Endothelial cell of umbilical vein (primary cell): ENCODE data around the gene OR5B17. TPM values are rescaled to one million over a fixed set of nuclear protein-coding genes. Genes with fewer than 3 reads are reported as not detected.

Experiments used
- BruUV-seq: library from RNA; stranded (reverse); fragments of 400-500 nt; replicated peaks from 2 replicates; lab custom pipeline; 2021; lab: Mats Ljungman, UMichigan
- CTCF ChIA-PET: fragments of 300-600, 350-600 bp; sonication (Branson Sonifier 250); formaldehyde crosslinking; loops from one replicate; lab custom pipeline; 2021; ENCODE audit warnings: antibody characterized with exemption, inconsistent platforms; lab: Charles Lee
- POLR2A ChIA-PET: fragments of 300-600, 350-600 bp; sonication (Branson Sonifier 250); formaldehyde crosslinking; loops from one replicate; lab custom pipeline; 2021; ENCODE audit warnings: antibody characterized with exemption, inconsistent platforms; lab: Charles Lee
- DNase-seq: peaks from one replicate; pipeline ENCODE4 v3.0.0-alpha.2; 2011; ENCODE audit warnings: low read depth, low spot score
- FAIRE-seq: peaks from 2 replicates; lab custom pipeline; 2011; peaks lifted over from hg19 to GRCh38; lab: Jason Lieb, UNC
- H2AFZ ChIP-seq: 2 replicates; pipeline ENCODE4 v1.6.0; 2012; ENCODE audit warnings: low read depth, low read length, control low read depth, inconsistent platforms
- H3K27ac ChIP-seq: 2 replicates; pipeline ENCODE4 v1.5.1; 2011; ENCODE audit warnings: low read depth, mild to moderate bottlenecking, control low read depth, low read length, moderate library complexity; ENCODE audit not compliant: insufficient read depth
- H3K27me3 ChIP-seq, 2 experiments: 2 replicates each; pipeline versions ENCODE4 v1.6.0 to v1.6.1; 2011; ENCODE audit warnings: low read length in 2 of 2, mixed read lengths in 1 of 2; ENCODE audit not compliant: control insufficient read depth in 2 of 2, insufficient read depth in 2 of 2
- H3K36me3 ChIP-seq, 2 experiments: 2 replicates in 1 of 2; 3 replicates in 1 of 2; pipeline ENCODE4 v1.5.1; 2011; ENCODE audit warnings: low read length in 2 of 2, mild to moderate bottlenecking in 1 of 2, moderate library complexity in 1 of 2; ENCODE audit not compliant: control insufficient read depth in 2 of 2, insufficient read depth in 2 of 2; ENCODE audit errors: extremely low read depth in 1 of 2
- H3K4me1 ChIP-seq: 3 replicates; pipeline ENCODE4 v1.5.1; 2011; ENCODE audit warnings: mild to moderate bottlenecking, low read length; ENCODE audit not compliant: control insufficient read depth, insufficient read depth; ENCODE audit errors: extremely low read depth
- H3K4me2 ChIP-seq: 2 replicates; pipeline ENCODE4 v1.6.1; 2011; ENCODE audit warnings: low read length, control low read depth, mixed read lengths; ENCODE audit not compliant: insufficient read depth
- H3K4me3 ChIP-seq, 3 experiments: fragments of 200-600 bp in 1 of 3; sonication (generic), shearing (Covaris generic) in 1 of 3; replicated peaks in 1 of 3; 2 replicates each; pipeline ENCODE4 v1.5.1; 2011 to 2016; ENCODE audit warnings: control low read depth in 3 of 3, low read length in 3 of 3, mild to moderate bottlenecking in 2 of 3, inconsistent platforms in 1 of 3, low read depth in 1 of 3, moderate library complexity in 1 of 3; ENCODE audit not compliant: insufficient read depth in 1 of 3
- H3K79me2 ChIP-seq: 2 replicates; pipeline ENCODE4 v1.6.0; 2012; ENCODE audit warnings: low read length, inconsistent platforms; ENCODE audit not compliant: control insufficient read depth, insufficient read depth
- H3K9ac ChIP-seq: replicated peaks from 2 replicates; pipeline ENCODE3; 2011; ENCODE audit warnings: low read length, control low read depth; ENCODE audit not compliant: insufficient read depth; ENCODE audit errors: extremely low read depth
- H3K9me1 ChIP-seq: replicated peaks from 3 replicates; pipeline ENCODE4 v1.6.0; 2011; ENCODE audit warnings: mild to moderate bottlenecking, low read length; ENCODE audit not compliant: control insufficient read depth, insufficient read depth; ENCODE audit errors: extremely low read depth
- H3K9me3 ChIP-seq: replicated peaks from 2 replicates; pipeline ENCODE4 v1.5.1; 2012; ENCODE audit warnings: low read length, inconsistent platforms; ENCODE audit not compliant: control insufficient read depth, insufficient read depth
- H4K20me1 ChIP-seq: replicated peaks from 2 replicates; pipeline ENCODE3; 2011; ENCODE audit warnings: mild to moderate bottlenecking, low read length; ENCODE audit not compliant: control insufficient read depth, insufficient read depth; ENCODE audit errors: extremely low read depth
- EZH2 ChIP-seq: IDR thresholded peaks from 2 replicates; pipeline ENCODE4 v1.6.1; 2012; ENCODE audit warnings: borderline replicate concordance, low read depth, mild to moderate bottlenecking, moderate library complexity, low read length, inconsistent platforms; ENCODE audit not compliant: severe bottlenecking
- FOS ChIP-seq: IDR thresholded peaks from 2 replicates; pipeline ENCODE4 v1.6.1; 2011; ENCODE audit warnings: mild to moderate bottlenecking, low read length, moderate library complexity, borderline replicate concordance; ENCODE audit not compliant: insufficient read depth
- GATA2 ChIP-seq: IDR thresholded peaks from 2 replicates; pipeline ENCODE4 v1.7.0; 2011; ENCODE audit warnings: low read depth, mild to moderate bottlenecking, moderate library complexity, mixed read lengths, low read length; ENCODE audit not compliant: insufficient read length, insufficient read depth
- JUN ChIP-seq: IDR thresholded peaks from 2 replicates; pipeline ENCODE4 v1.6.1; 2011; ENCODE audit warnings: borderline replicate concordance, low read depth; ENCODE audit not compliant: insufficient read length, insufficient read depth
- MYC ChIP-seq: IDR thresholded peaks from one replicate; pipeline ENCODE4 v1.6.1; 2011; ENCODE audit warnings: mild to moderate bottlenecking, low read depth, low read length
- POLR2A ChIP-seq: IDR thresholded peaks from 2 replicates; pipeline ENCODE4 v1.6.1; 2012; ENCODE audit warnings: low read depth, mild to moderate bottlenecking, control low read depth, low read length
- POLR2AphosphoS5 ChIP-seq: IDR thresholded peaks from 2 replicates; pipeline ENCODE4 v1.6.1; 2012; ENCODE audit warnings: low read depth, mild to moderate bottlenecking, control low read depth, low read length, moderate library complexity; ENCODE audit not compliant: insufficient read depth
- dilution Hi-C: fragments of 300-500 bp; cut with MboI; formaldehyde crosslinking; loops from one replicate; pipeline ENCODE4 v1.15.0; 2019; ENCODE audit warnings: low sequenced_read_pairs; ENCODE audit not compliant: extremely low pct_ligation_motif_present
- intact Hi-C: fragments of 100-400 bp; cut with micrococcal nuclease; formaldehyde crosslinking; loops from one replicate; pipeline ENCODE4 v1.10.0; 2022
- polyA plus RNA-seq, 4 experiments: library from polyadenylated mRNA; depleted of rRNA in 3 of 4; stranded (reverse) in 3 of 4; unstranded in 1 of 4; fragments of >200 nt; gene quantifications; 2 replicates each; pipeline versions ENCODE4 v1.2.1 to v1.2.3, GENCODE V29; 2011 to 2012; ENCODE audit warnings: missing spikeins in 1 of 4
- total RNA-seq: library from RNA; stranded (reverse); gene quantifications from 2 replicates; pipeline ENCODE4 v1.2.3, GENCODE V29; 2021
- TF ChIP-seq, protein P1 (sequence below), 2 donors: IDR thresholded peaks; 1 replicate in 1 of 2; 2 replicates in 1 of 2; pipeline ENCODE4 v1.5.1; 2011; ENCODE audit warnings: low read length in 2 of 2, mild to moderate bottlenecking in 2 of 2, moderate library complexity in 2 of 2, control low read depth in 1 of 2, inconsistent platforms in 1 of 2, low read depth in 1 of 2; ENCODE audit not compliant: insufficient read depth in 1 of 2; ENCODE audit errors: extremely low read depth in 1 of 2
- TF ChIP-seq, protein P2 (sequence below): IDR thresholded peaks from 2 replicates; pipeline ENCODE4 v1.6.1; 2011; ENCODE audit not compliant: insufficient read depth, insufficient read length

The OR5B17 gene
- total and polyA plus RNA-seq, 2 donors (not counting 3 experiments of a cell fraction or from before 2014, with no cell fraction given), result not detected

DNA sequence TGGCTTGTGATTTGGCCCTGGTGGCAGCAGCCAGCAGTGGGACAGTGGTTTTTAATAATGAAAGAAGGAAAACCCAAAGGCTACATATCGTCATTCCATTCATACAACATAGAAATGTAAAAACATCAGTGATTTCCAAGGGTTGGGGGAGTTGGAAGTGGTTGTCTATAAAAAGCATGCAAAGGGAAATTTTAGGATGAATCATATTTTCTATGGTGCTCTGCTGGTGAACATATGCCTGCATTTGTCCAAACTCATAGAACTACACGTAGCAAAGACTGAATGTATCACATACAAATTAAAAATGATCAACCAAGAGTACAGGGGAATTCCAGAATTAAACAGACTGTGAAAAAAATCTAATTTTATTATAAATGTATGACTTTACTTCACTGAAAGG, 36.7 kb upstream of the OR5B17 start:
- H3K4me3 ChIP-seq, result no peak overlapping the region
- no peak overlapping the region for H3K4me2 ChIP-seq
- H4K20me1 ChIP-seq, result no peaks in the 10 kb centered on the region
- TF ChIP-seq EZH2 (no peak), POLR2AphosphoS5 (no peak), JUN (no peak), GATA2 (no peak), POLR2A (no peak), MYC (no peak), FOS (no peak)
- TF ChIP-seq, protein P1, sequence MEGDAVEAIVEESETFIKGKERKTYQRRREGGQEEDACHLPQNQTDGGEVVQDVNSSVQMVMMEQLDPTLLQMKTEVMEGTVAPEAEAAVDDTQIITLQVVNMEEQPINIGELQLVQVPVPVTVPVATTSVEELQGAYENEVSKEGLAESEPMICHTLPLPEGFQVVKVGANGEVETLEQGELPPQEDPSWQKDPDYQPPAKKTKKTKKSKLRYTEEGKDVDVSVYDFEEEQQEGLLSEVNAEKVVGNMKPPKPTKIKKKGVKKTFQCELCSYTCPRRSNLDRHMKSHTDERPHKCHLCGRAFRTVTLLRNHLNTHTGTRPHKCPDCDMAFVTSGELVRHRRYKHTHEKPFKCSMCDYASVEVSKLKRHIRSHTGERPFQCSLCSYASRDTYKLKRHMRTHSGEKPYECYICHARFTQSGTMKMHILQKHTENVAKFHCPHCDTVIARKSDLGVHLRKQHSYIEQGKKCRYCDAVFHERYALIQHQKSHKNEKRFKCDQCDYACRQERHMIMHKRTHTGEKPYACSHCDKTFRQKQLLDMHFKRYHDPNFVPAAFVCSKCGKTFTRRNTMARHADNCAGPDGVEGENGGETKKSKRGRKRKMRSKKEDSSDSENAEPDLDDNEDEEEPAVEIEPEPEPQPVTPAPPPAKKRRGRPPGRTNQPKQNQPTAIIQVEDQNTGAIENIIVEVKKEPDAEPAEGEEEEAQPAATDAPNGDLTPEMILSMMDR (IDR thresholded peaks at IDR 0.05; ENCODE audit: extremely low read depth in 1 of 2, insufficient read depth in 1 of 2, low read depth in 1 of 2, low read length in 2 of 2), result no peak
- TF ChIP-seq, protein P2, sequence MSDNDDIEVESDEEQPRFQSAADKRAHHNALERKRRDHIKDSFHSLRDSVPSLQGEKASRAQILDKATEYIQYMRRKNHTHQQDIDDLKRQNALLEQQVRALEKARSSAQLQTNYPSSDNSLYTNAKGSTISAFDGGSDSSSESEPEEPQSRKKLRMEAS, result no peak
- POLR2A ChIA-PET, result no interaction called here
- intact Hi-C loops, result no loop called here
- dilution Hi-C loops, result no loop called here
- FAIRE-seq (no peak), DNase-seq (no peak)
- H3K36me3 ChIP-seq, result no peaks in the 10 kb centered on the region
- CTCF ChIA-PET, result no interaction called here
- no peaks in the 10 kb centered on the region for H3K9me1 ChIP-seq
- H2AFZ ChIP-seq, result no peak overlapping the region
- no peaks in the 10 kb centered on the region for H3K27me3 ChIP-seq
- no TSS peak for BruUV-seq
- H3K4me1 ChIP-seq, result peaks cover 18% of the 10 kb centered on the region
- no peaks in the 10 kb centered on the region for H3K79me2 ChIP-seq
- H3K9me3 ChIP-seq, result no peaks in the 10 kb centered on the region
- H3K27ac ChIP-seq, result no peak overlapping the region
- no peak overlapping the region for H3K9ac ChIP-seq
